CD4-positive, alpha-beta T cell treated with Interleukin-6 for 4 hours (primary cell): ENCODE data around the gene YPEL2.
"Not testable (repeated sequence)": the region's sequence is repeated elsewhere in the genome, so short reads cannot be mapped to it uniquely, and the experiment has no call there.

Source experiments
- DNase-seq: peaks from one replicate; pipeline ENCODE4 v3.0.0-alpha.2; 2020; ENCODE audit warnings: mixed read lengths

YPEL2 gene

GRCh38 chr17:59331129-59331928, at the start of gene YPEL2:
Gene YPEL2 (plus strand): TSS chr17:59331655. CDS start chr17:59353410, 21,755 bp downstream.
- peak; percentile 94 for DNase-seq

GRCh38 chr17:59284317-59284716, 47.1 kb upstream of the YPEL2 start:
- DNase-seq, result no peak

- DNase-seq, result no peak
Measured at GRCh38 chr17:59287452-59287851, 44.0 kb upstream of the YPEL2 start.

DNA sequence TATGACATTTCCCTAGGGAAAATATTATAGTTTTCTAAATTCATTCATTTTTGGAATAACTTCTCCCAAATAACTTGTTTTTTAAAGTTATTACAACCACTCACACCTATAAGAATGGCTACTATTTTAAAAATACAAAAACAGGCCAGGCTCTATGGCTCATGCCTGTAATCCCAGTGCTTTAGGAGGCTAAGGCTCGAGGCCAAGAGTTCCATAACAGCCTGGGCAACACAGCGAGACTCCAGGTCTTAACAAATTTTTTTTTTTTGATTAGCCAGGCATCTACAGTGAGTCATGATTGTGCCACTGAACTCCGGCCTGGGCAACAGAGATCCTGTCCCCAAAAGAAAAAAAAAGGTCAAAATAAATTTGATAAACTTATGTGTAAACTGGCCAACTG, 43.6 kb upstream of the YPEL2 start:
- no peak for DNase-seq

DNA sequence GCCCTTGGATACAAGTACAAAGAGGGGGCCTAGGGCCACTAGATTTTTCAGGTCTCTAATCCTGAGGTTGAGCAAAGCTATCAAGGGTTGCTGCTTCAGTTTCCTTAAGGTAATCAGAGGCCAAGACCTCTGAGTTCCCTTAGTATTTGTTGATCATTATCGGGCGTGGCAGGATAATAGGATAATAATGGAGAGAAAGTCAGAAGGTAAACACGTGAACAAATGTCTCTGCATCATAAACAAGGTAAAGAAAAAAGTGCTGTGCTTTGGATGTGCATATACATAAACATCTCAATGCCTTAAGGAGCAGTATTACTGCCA, 41.5 kb upstream of the YPEL2 start:
- DNase-seq, result no peak

GRCh38 chr17:59290302-59290998, 41.0 kb upstream of the YPEL2 start:
- DNase-seq, result not testable (repeated sequence)

DNA sequence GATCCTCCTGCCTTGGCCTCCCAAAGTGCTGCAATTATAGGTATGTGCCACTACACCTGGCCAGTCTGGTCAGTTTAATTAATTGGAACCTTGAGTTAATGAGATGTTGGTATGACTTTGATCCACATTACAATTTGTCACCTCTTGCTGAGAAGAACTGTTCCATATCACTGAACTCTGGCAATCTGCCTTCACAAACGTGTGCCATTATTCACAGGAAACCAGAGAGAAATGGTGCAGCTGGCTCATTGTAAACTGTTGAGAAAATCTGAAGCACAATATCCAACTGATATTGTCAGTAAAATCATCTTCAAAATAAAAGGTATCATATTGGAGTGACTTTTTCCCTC, 39.3 kb upstream of the YPEL2 start:
- DNase-seq, result no peak

DNA sequence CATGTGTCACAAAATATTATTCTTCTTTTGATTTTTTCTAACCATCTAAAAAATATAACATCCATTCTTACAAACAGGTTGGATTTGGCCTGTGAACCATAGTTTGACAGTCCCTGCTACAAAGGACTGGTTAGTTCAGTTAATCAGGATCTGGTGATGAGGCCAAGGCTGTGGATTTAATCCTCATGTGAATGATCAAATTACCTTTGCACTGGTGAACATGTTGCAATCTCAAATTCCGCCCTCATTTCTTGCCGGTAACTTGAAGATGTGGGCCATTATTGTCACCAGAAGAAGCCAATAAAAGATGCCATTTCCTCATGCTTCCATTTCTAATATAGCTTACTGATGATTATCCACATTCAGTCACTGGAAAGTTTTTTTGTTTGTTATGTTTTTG, 35.3 kb upstream of the YPEL2 start:
- no peak for DNase-seq

- no peak for DNase-seq
Measured at GRCh38 chr17:59298521-59298920, 32.9 kb upstream of the YPEL2 start.

- no peak for DNase-seq
Measured at GRCh38 chr17:59299400-59300092, 31.9 kb upstream of the YPEL2 start.

GRCh38 chr17:59300941-59301340, 30.5 kb upstream of the YPEL2 start:
- no peak for DNase-seq

DNA sequence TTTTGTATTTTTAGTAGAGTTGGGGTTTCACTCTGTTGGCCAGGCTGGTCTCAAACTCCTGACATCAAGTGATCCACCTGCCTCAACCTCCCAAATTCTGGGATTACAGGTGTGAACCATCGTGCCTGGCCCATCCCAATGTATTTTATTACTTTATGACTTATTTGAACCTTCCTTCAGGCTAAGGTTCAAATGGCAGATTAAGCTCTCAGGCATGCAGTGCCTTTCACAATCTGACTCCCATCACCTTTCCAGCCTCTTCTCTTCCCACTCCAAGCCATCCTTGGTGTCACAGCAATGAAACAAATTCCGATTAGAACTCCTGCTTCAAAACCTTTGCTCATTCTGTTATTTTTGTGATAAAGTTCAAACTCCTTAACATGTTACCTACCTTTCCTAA, 26.6 kb upstream of the YPEL2 start:
- no peak for DNase-seq

DNA sequence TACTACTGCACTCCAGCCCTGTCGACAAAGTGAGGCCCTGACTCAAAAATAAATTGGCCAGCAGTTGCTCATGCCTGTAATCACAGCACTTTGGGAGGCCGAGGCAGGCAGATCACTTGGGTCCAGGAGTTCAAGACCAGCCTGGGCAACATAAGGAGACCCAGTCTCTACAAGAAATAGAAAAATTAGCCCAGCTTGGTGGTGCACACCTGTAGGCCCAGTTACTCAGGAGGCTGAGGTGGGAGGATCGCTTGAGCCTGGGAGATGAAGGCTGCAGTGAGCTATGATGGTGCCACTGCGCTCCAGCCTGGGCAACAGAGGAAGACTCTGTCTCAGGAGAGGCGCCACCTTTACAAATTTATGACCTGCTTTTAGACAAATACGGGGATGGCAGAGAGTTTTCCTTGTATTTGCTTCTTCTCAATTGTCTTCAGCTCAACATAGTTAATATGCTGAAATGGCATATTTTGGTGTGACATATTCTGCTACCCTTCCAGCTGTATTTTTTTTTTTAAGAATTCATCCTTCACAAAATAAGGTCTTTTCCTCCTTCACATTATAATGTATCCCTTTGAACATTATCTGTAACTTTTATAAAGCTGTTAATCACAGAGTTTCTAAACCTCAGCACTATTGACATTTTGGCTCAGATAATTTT, 21.1 kb upstream of the YPEL2 start:
- no peak for DNase-seq

DNA sequence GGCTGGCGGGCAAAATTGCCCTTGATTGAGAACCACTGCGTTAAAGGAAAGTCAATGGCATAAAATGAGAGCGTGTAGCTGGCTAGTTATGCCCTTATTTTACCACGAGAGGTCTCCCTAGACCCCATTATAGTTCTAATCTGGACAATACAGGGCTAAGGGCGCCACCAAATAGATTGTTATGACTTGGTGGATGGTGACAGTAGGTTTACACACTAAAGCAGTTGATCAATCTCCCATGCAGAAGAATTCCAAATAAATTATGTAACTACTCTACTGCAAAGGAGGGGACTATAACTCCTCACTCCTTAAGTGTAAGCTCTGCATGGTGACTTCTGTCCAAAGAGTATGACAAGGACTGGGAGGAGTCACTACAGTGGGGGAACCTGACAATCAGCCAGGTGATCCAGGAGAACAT, 20.4 kb upstream of the YPEL2 start:
- peak; percentile 57 for DNase-seq

DNA sequence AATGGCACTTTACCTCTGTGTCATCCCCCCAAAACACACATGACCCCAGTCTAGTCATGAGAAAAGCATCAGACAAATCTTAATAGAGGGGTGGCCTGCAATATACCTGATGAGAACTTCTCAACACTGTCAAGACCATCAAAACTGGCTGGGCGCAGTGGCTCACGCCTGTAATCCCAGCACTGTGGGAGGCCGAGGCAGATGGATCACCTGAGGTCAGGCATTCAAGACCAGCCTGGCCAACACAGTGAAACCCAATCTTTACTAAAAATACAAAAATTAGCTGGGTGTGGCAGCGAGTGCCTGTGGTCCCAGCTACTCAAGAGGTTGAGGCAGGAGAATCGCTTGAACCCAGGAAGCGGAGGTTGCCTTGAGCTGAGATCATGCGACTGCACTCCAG, 19.9 kb upstream of the YPEL2 start:
- not testable (repeated sequence) for DNase-seq

DNA sequence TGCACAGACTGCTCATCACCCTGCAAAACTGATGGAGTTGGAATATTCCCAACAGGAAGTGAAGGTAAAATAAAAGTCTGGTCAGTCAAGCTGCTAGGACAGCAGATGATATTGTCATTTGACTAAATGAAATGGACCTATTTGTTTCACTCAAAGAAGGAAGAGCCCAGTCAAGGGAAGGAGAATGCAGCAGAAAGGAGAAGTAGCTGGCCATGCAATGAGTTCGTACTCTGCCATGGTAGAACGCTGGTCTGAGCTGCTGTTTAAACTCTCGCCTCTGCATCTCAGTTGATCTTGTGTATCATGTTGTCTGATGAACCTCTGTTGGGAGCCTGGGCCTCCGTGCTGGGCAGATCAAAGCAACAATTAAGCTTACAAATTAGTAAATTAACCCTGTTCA, 15.6 kb upstream of the YPEL2 start:
- no peak for DNase-seq

GRCh38 chr17:59327121-59327980, 4.1 kb upstream of the YPEL2 start:
- DNase-seq, result no peak

DNA sequence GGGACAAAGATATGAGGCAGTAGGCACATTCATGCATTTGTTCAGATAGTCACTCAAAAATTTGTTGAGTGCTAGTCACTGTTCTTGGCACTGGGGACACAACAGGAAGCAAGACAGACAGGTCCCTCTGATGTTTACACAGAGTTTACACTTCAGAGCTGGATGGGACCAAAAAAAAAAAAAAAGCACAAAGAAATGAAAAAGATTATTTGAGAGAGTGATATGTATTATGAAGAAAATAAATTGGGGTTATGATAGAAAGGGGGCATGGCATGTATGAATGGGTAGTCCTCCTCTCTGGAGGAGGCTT, 3.5 kb upstream of the YPEL2 start:
- peak; percentile 54 for DNase-seq

DNA sequence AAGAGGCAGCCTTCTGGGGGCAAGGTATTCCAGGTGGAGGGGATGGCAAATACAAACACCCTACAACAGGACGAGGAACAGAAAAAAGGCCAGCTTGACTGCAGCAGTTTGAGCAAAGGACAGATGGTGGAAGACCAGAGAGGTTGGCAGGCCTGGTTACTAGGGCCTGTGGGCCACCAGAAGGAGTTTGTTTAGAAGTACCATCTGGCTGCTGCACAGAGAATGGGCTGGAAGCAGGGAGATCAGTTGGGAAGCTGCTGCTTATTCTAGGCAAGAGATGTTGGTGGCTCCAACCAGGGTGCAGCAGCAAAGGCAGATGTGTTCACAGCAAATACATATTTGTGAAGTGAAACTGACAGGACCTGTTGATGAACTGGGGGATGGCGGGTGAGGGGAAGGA, 2.9 kb upstream of the YPEL2 start:
- DNase-seq, result no peak

GRCh38 chr17:59329176-59330052, 2.0 kb upstream of the YPEL2 start:
- peak; percentile 68 for DNase-seq

DNA sequence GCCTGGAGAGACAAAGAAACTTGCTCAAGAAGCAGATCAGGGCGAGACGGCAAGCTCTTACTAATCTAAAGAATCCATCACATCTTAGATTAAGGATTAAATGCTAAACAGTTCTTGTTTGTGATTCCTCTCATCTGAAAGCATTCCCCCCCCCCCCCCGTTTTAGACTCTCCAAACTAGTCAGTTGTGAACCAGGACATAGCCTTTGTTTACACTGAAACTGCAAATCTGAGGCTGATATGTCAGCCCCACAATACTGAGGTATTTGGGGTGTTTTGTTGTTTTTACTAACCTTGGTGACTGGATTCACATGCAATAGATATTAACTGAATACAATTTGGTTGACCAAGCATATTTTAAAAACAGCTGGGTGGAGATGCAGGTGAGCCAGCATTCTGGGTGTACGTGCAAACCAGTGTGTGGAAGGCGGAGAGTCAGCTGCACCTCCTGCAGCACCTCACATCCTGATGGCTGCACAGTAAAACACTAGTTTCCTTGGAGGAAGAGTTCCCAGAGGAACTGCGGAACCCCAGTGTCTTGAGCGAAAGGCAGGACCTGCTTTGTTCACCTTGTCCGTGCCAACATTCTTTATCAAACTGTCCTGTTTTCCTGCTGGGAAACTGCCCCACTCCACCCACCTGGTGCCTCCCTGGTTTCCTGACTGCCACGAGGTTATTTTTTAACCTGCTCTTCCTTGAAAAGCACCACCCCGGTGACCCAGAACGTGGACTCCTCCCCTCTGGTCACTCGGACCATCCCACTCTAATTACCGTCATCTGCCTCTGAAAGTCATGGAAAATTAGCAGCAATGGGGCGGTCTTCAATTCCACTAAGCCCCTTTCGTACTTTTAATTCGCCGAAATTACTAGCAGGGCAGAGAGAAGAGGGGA, 1.2 kb upstream of the YPEL2 start:
- peak; percentile 41 for DNase-seq
